GM18499 (cell line): ENCODE results near the gene UBR7.
"Not testable (repeated sequence)": the region's sequence is repeated elsewhere in the genome, so short reads cannot be mapped to it uniquely, and the experiment has no call there.

Source experiments
- ATAC-seq: cut with Tn5 transposase; IDR thresholded peaks from one replicate; pipeline ENCODE4 v1.9.1; 2021; ENCODE audit warnings: moderate number of reproducible peaks; ENCODE audit not compliant: insufficient read depth, unreplicated experiment

Gene UBR7

DNA sequence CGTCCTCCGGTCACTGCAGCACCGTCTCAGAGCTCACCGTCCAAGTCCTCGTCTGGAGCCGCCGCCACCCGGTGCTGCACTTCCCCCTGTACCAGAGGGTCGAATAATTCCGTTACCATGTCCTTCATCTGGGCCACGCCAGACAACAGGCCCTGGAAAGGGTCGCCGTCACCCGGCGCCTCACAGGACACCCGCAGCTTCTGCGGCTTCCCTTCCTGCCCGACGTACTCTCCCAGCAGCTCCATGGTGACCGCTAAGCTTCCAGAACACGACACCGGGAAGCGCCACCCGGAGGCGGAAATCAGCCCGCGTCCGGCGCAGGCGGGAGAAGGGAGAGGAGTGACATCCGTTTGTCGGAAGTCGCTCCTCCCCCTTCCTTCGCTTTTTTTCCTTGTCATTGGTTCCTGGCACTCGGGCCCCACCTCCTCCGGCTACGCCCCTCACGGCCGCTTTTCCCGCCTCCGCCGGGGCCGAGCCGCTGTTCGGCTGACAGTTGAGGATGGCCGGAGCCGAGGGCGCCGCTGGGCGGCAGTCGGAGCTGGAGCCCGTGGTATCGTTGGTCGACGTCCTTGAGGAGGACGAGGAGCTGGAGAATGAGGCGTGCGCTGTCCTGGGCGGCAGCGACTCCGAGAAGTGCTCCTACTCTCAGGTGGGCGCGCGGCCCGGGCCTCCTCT lies at the start of gene UBR7, which contains the start of gene GON7:
UBR7 (plus strand) TSS at position 464 of the 675 bp plus-strand sequence; CDS start at position 500, 36 bp downstream.
GON7 (minus strand) TSS at position 273 of the 675 bp plus-strand sequence; CDS start at position 245, 28 bp downstream.
- ATAC-seq = peak; percentile 54

- ATAC-seq = not testable (repeated sequence)
These were observed 48.7 kb upstream of the UBR7 start for GRCh38 chr14:93158349-93158748.

DNA sequence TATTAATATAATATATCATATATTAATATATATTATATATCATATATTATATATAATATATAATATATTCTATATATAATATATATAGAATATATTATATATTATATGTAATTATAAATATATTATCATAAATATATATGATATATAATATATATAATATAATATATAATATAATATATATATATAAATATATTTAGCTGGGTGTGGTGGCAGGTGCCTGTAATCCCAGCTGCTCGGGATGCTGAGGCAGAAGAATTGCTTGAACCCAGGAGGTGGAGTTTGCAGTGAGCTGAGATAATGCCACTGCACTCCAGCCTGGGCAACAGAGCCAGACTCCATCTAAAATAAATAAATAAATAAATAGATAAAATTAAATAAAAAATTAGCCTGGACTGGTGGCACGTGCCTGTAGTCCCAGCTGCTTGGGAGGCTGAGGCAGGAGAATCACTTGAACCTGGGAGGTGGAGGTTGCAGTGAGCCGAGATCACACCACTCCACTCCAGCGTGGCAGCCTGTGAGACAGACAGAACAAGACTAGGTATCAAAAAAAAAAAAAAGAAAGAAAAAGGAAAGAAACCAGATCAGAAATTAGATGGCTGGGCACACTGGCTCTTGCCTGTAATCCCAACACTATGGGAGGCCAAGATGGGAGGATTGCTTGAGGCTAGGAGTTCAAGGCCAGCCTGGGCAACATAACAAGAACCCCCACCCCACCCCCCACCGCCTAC lies 47.3 kb upstream of the UBR7 start:
- not testable (repeated sequence) for ATAC-seq

DNA sequence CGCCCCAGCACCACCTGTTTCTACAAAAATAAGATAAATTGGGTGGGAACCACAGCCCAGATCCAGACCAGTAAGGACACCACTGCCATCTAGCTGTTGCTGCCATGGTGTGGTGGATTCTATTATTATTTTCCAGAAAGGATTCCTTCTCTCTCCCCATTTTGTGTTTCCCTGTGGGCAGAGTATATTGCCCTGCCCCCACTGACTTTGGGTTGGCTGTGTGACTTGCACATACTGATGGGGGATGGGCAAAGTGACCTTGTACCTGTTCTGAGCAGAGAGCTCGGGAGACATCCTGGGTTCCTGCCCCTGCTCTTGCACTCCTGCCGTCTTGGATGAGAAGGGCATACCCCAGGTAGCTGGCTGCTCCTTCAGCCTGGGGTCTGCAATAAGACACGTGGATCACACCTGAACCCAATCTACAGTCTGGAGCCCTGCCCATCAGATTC lies 46.7 kb upstream of the UBR7 start:
- no peak for ATAC-seq

DNA sequence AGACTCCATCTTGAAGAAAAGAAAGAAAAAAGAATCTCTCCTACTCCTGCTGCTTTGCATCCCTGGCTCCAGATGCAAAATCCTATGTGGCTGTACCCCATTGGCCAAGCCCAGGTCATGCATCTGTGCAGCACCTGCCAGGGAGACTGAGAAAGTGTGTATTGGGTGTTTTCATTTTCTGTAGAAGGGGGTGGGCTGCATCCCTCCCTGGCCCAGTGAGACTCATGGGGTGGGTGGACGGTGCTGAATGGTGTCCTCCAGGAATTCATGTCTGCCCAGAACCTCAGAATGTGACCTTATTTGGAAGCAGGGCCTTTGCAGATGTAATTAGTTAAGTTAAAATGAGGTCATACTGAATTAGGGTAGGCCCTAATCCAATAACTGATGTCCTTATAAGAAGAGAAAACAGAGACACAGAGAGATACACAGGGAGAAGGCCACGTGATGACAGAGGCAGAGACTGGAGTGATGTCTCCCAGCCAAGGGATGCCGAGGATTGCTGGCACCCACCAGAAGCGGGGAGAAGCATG lies 45.6 kb upstream of the UBR7 start:
- ATAC-seq = no peak

DNA sequence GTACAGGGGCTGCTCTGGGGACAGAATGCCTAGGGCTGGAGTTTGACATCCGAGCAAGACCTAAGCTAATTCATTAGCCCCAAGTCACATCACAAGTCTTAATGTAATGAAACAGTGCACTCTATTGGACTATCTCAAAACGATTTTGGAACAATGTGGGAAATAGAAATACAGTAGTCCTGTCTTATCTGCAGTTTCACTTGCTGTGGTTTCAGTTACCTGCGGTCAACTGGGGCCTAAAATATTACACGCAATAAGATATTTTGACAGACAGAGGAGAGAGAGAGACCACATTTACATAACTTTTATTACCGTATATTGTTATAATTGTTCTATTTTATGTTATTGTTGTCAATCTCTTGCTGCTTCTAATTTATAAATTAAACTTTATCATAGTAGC lies 43.5 kb upstream of the UBR7 start:
- no peak for ATAC-seq

DNA sequence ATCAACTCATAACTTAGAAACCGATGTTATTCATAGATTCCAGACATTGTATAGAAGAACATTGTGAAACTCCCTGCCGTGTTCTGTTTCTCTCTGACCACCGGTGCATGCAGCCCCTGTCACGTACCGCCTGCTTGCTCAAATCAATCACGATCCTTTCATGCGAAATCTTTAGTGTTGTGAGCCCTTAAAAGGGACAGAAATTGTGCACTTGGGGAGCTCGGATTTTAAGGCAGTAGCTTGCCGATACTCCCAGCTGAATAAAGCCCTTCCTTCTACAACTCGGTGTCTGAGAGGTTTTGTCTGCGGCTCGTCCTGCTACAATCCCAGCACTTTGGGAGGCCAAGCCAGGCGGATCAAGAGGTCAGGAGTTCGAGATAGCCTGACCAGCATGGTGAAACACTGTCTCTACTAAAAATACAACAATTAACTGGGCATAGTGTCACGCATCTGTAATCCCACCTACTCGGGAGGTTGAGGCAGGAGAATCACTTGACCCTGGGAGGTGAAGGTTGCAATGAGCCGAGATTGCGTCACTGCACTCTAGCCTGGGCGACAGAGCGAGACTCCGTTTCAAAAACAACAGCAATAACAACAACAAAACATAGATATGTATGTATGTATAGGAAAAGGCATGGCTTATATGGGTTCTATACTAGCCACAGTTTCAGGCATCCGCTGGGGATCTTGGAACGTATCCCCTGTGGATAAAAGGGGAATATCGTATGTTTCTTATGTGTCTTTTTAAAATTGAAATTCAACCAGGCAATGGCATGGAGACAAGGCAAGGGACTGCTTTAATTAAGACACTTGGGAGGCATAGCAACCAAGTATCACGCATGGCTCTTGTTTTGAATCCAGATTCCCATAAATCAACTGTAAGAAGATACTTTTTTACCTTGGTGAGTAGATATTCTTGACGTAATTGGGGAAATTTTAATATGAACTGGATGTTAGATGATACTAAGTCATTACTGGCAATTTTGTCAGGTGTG lies 41.5 kb upstream of the UBR7 start:
- ATAC-seq = not testable (repeated sequence)

DNA sequence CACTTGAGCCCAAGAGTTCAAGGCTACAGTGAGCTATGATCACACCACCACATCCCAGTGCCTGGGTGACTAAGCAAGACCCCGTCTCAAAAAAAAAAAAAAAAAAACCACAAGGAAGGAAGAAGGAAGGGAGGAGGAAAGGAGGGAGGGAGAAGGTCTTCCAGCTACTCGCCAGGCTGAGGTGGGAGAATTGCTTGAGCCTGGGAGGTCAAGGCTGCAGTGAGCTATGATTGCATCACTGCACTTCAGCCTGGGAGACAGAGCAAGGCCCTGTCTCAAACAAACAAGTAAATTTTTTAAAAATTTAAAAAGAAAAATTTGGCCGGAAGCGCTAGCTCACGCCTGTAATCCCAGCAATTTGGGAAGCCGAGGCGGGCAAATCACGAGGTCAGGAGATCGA lies 38.4 kb upstream of the UBR7 start:
- ATAC-seq = not testable (repeated sequence)

DNA sequence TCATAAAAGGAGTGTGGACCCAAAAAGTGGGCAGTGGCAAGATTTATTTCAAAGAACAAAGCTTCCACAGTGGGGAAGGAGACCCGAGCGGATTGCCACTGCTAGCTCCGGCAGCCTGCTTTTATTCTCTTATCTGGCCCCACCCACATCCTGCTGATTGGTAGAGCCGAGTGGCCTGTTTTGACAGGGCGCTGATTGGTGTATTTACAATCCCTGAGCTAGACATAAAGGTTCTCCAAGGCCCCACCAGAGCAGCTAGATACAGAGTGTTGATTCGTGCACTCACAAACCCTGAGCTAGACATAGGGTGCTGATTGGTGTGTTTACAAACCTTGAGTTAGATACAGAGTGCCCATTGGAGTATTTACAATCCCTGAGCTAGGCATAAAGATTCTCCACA lies 37.4 kb upstream of the UBR7 start:
- ATAC-seq = not testable (repeated sequence)

GRCh38 chr14:93170141-93170540 lies 36.9 kb upstream of the UBR7 start:
- not testable (repeated sequence) for ATAC-seq

GRCh38 chr14:93171376-93171775 lies 35.7 kb upstream of the UBR7 start:
- ATAC-seq = no peak

DNA sequence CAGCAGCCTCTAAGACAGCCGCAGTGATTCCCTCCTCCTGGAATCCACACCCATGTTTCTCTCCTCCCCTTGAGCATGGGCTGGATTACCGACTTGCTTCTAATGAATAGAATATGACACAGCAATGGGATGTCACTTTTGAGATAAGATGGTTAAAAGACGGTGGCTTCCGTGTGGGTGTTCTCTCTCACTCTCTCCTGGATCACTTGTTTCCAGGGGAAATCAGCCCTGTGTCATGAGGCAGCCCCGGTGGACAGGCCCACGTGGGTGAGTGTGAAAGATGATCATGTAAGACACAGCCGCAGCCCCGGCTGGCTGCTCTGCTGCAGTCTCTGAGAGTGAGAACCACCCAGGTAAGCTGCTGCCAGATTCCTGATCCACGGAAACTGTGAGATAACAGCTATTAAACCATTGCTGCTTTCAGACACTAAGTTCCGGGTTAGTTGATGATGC lies 33.1 kb upstream of the UBR7 start:
- no peak for ATAC-seq

DNA sequence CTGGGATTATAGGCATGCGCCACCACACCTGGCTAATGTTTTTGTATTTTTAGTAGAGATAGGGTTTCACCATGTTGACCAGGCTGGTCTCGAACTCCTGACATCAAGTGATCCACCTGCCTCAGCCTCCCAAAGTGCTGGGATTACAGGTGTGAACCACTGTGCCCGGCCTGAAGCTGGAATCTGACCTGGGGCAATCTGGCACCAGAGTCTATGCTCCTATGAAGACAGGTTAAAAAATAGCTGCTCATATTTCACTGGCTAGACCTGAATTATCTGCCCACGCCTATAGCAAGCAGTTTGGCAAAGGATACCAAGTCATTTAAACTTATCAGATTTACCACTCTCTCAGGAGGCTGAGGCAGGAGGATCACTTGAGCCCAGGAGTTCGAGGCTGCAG lies 32.3 kb upstream of the UBR7 start:
- not testable (repeated sequence) for ATAC-seq

- no peak for ATAC-seq
These were observed 31.6 kb upstream of the UBR7 start for GRCh38 chr14:93175492-93175891.

GRCh38 chr14:93183596-93184317 lies 23.3 kb upstream of the UBR7 start:
- ATAC-seq = no peak

DNA sequence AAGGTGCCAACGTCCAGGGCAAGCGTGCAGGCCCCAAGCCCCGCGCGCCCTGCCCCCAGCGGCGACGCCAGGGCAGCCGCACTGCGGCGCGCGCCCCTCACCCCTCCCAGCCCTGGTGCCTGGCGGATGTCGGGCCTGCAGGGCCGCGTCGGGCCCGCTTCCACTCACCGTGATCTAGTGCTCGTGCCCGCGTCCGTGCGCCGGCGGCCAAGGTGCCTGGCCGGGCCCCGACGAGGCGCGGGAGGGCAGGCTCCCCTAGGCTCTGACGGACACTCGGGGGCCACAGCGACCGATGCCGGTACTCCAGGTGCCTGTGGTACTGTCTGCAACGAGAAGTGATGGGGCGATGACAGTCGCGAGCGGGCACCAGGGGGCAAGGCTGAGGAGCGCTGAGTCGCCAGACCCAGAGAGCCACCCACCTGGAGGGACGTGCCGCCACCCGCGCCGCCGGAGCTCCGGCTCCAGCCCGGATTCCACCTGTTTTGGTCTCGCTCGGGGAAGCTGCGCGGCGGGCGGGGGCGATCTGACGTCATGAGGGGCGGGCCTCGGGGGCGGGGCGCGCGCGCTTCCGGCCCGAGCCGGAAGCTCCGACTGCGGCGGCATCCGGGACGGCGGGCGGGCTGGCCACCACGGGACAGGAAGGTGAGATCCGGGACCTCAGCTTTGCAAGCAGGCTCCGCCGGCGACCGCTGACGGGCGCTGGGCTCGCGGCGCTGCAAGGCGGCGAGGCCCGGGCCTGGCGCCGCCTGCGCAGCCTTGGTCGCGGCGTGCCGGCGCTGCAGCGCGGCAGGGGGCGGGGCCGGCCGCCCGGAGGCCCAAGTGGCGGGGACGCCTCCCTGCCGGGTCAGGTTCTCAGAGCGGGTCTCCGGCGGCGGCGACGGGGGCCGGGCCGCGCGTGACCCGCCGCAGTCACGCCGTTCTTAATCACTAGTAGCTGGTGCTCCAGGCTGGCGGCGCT lies 22.4 kb upstream of the UBR7 start, which contains the start of the genes LYSET and MOAP1:
LYSET (plus strand) TSS at position 927 of the 958 bp plus-strand sequence. CDS start 89 bp downstream, outside the sequence.
MOAP1 (minus strand) TSS at position 507 of the 958 bp plus-strand sequence. CDS start 655 bp downstream, outside the sequence.
- ATAC-seq = peak; percentile 70

GRCh38 chr14:93185349-93185720 lies 21.7 kb upstream of the UBR7 start:
- no peak for ATAC-seq

DNA sequence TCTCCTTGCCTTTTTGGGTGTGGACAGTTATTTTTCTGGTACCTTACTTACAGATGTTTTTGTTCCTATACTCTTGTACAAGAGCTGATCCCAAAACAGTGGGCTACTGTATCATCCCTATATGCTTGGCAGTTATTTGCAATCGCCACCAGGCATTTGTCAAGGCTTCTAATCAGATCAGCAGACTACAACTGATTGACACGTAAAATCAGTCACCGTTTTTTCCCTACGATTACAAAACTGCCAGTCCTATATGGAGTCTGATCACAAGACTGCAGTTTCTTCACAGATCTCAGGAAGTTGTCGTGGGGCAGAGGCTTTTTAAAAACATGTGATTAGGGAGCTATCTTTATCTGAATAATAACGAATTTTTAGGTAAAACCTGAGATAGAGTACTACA lies 20.6 kb upstream of the UBR7 start:
- no peak for ATAC-seq
